Neural crest cell (in vitro differentiated cells): ENCODE data around the gene PLPP4. TPM values are rescaled to one million over a fixed set of nuclear protein-coding genes. Genes with fewer than 3 reads are reported as not detected.

ENCODE experiments used
- DNase-seq: peaks from one replicate; pipeline ENCODE4 v3.0.0; 2021; ENCODE audit warnings: low read depth, mixed read lengths, low spot score
- H3K27ac Mint-ChIP-seq: one replicate; pipeline ENCODE4 v1.8.0; 2021; ENCODE audit warnings: mild to moderate bottlenecking, mixed read lengths; ENCODE audit not compliant: unreplicated experiment
- H3K27me3 Mint-ChIP-seq: 2 replicates; pipeline ENCODE4 v1.8.0; 2021; ENCODE audit warnings: low read depth, mild to moderate bottlenecking, mixed read lengths
- H3K36me3 Mint-ChIP-seq: 2 replicates; pipeline ENCODE4 v1.8.0; 2021; ENCODE audit warnings: low read depth, mild to moderate bottlenecking, mixed read lengths
- H3K4me1 Mint-ChIP-seq: 2 replicates; pipeline ENCODE4 v1.8.0; 2021; ENCODE audit warnings: mixed read lengths
- H3K4me3 Mint-ChIP-seq: one replicate; pipeline ENCODE4 v1.8.0; 2021; ENCODE audit warnings: mild to moderate bottlenecking, mixed read lengths
- H3K9me3 Mint-ChIP-seq: 2 replicates; pipeline ENCODE4 v1.8.0; 2021; ENCODE audit warnings: mixed read lengths
- total RNA-seq: library from RNA; stranded (reverse); gene quantifications from 2 replicates; pipeline ENCODE4 v1.2.1, GENCODE V29; 2021
- TF ChIP-seq, protein P1 (sequence below): fragments of 200-600 bp; sonication (generic); conservative IDR thresholded peaks from 2 replicates; pipeline ENCODE4 v1.5.0; 2021; ENCODE audit warnings: antibody characterized with exemption, mild to moderate bottlenecking

Gene PLPP4
- total RNA-seq, 1 donor from 2014 or later: not detected

DNA sequence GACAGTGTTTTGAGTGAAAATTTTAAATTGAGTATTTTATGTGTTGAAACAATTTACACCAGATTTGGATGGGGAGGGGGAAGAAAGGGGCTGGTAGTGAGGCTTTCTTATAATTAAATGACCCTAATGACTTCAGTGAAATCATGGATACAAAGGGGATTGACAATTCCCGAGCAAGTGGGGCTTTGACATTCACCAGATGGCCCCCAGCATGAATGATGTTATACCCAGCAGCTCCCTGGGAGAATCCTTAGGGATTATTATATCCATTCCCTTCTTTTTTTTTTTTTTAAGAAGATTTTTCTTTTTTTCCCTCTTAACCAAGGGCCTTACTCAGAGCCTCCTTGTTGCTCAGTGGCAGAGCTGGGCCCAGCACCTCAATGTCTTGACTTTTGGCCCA is 17.9 kb downstream of the PLPP4 start:
- H3K27ac Mint-ChIP-seq: no peak overlapping the region
- DNase-seq: no peak
- peaks cover 21% of the 10 kb centered on the region for H3K27me3 Mint-ChIP-seq
- TF ChIP-seq, protein P1, sequence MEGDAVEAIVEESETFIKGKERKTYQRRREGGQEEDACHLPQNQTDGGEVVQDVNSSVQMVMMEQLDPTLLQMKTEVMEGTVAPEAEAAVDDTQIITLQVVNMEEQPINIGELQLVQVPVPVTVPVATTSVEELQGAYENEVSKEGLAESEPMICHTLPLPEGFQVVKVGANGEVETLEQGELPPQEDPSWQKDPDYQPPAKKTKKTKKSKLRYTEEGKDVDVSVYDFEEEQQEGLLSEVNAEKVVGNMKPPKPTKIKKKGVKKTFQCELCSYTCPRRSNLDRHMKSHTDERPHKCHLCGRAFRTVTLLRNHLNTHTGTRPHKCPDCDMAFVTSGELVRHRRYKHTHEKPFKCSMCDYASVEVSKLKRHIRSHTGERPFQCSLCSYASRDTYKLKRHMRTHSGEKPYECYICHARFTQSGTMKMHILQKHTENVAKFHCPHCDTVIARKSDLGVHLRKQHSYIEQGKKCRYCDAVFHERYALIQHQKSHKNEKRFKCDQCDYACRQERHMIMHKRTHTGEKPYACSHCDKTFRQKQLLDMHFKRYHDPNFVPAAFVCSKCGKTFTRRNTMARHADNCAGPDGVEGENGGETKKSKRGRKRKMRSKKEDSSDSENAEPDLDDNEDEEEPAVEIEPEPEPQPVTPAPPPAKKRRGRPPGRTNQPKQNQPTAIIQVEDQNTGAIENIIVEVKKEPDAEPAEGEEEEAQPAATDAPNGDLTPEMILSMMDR: no peak
- peaks cover 3% of the 10 kb centered on the region for H3K9me3 Mint-ChIP-seq
- H3K4me3 Mint-ChIP-seq: no peak overlapping the region
- H3K4me1 Mint-ChIP-seq: no peaks in the 10 kb centered on the region
- H3K36me3 Mint-ChIP-seq: no peaks in the 10 kb centered on the region

DNA sequence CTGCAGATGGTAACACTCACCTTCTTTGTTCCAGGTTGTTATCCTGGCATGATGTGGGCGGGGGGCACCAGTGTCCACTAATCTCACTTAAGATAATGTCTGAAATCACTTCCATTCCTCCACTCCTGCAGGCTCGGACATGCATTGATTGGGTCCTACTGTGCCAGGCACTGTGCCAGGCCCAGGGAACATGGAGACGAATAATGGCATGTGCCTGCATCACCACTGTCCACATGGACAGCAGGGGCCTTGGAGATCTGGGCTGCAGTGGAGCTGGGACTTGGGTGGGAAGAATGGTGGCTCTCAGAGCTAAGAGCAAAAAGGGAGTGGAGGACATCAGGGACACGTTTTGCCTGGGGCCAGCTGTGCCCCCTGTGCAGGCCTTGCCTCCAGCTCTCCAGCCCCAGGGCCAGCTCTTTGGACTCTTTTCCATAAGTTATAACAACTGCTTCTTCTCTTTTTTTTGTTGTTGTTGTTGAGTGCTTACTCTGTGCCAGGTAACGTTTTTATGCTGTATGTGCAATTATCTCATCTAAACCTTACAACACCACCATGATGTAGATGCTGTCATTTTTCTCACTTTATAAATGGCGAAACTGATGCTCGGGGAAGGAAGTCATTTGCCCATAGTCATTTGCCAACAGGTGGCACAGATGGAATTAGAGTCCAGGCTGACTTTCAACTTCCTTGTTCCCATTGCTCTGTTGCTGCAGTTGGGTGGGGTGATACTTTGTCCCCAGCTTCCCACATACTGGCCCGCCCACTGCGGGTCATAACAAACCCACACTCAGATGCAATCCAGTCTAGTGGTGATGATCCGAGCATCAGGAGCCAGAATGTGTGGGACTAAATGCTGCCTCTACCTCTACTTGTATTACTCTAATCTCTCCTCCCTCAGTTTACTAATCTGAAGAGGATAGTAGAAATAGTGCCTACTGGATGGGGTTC is 19.1 kb downstream of the PLPP4 start:
- peaks cover 3% of the 10 kb centered on the region for H3K9me3 Mint-ChIP-seq
- H3K27ac Mint-ChIP-seq: no peak overlapping the region
- TF ChIP-seq, protein P1: no peak
- no peaks in the 10 kb centered on the region for H3K36me3 Mint-ChIP-seq
- peaks cover 19% of the 10 kb centered on the region for H3K27me3 Mint-ChIP-seq
- no peak for DNase-seq
- no peak overlapping the region for H3K4me3 Mint-ChIP-seq
- no peaks in the 10 kb centered on the region for H3K4me1 Mint-ChIP-seq

DNA sequence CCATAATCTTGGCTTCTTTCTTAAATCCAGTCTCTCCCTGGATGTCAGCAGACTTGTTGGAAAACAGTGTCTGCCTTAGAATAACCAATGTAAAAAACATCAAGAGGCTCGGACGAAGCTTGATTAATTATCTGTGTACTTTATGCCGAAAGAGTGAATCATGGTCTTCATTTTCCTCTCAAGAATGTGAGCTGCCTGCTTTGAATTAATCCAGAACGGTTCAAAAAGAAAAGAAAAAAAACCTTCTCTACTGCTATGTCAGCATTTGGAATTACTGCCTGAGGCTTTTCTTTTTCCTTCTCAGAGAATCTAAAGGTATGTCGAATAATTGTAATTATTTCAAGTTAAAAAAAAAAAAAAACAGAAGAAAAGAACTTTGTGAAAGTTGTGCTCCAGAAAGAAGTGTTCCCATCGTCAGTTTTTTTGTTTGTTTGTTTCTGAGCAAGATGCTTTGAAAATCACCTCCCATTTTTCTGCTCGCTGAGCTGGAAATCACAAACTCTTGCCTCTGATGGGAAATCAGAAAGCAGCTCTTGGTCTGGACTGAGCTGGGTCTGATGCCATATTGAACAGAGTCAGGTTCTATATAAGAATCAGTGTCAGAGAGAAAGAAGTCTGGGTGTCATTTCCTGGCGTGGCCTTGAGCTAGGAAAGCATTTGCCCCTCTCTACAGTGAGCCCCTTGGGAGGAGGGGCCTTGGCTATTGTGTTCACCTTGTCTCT is 20.2 kb downstream of the PLPP4 start:
- no peaks in the 10 kb centered on the region for H3K36me3 Mint-ChIP-seq
- peaks cover 7% of the 10 kb centered on the region for H3K9me3 Mint-ChIP-seq
- DNase-seq: no peak
- H3K27ac Mint-ChIP-seq: no peak overlapping the region
- H3K27me3 Mint-ChIP-seq: peaks cover 19% of the 10 kb centered on the region
- no peak overlapping the region for H3K4me3 Mint-ChIP-seq
- H3K4me1 Mint-ChIP-seq: no peaks in the 10 kb centered on the region
- TF ChIP-seq, protein P1: no peak

DNA sequence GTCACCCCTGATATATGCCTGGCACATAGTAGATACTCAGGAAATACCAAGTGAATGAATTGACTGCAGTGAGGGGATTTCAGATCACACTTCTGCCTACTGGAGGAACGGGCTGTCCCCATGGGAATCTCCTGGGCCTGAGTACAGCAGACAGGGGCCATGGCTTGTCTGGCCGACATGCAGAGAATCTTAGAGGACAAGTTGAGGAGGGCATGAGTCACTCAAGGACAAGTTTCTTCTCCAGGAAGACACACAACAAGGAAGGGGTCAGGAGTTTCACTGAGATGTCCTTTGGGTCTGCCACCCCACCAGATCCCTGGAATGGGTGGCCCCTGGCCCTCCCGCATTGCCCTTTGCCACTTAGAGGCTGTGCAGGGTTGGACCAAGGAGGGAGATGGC is 20.7 kb downstream of the PLPP4 start:
- Mint-ChIP-seq H3K36me3 (no peaks in the 10 kb centered on the region), H3K4me1 (no peaks in the 10 kb centered on the region), H3K27me3 (peaks cover 13% of the 10 kb centered on the region), H3K27ac (no peak overlapping the region), H3K4me3 (no peak overlapping the region), H3K9me3 (peaks cover 6% of the 10 kb centered on the region)
- TF ChIP-seq, protein P1: no peak
- DNase-seq: no peak

DNA sequence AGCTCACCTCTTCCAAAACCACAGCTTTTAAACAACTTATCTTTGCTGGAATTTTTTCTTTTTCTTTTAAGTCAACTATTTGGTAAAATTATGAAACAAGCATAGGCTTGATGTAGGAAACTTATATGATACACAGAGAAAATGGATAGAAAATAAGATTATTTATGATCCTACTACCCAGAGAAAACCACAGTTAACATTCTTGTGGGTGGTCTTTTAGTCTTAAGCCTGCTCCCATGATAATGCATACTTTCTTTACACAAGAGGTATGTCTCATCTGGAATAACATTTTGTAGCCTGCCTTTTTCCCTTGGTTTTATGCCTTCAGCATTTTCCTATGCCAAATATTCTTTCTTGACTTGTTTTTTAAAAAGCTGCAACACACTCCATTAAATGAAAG is 21.4 kb downstream of the PLPP4 start:
- Mint-ChIP-seq H3K36me3 (no peaks in the 10 kb centered on the region), H3K4me3 (no peak overlapping the region), H3K9me3 (peaks cover 6% of the 10 kb centered on the region), H3K27me3 (peaks cover 9% of the 10 kb centered on the region), H3K4me1 (no peaks in the 10 kb centered on the region), H3K27ac (no peak overlapping the region)
- no peak for DNase-seq
- TF ChIP-seq, protein P1: no peak
